Keratinocyte (primary cell): ENCODE data around the gene SAMD15. TPM values are rescaled to one million over a fixed set of nuclear protein-coding genes. Genes with fewer than 3 reads are reported as not detected.

Experiments
- DNase-seq: peaks from one replicate; pipeline ENCODE4 v3.0.0-alpha.2; 2011; ENCODE audit warnings: low read depth, missing footprints, low spot score
- FAIRE-seq: peaks from 2 replicates; lab custom pipeline; 2011; peaks lifted over from hg19 to GRCh38; lab: Jason Lieb, UNC
- H2AFZ ChIP-seq: 2 replicates; pipeline ENCODE4 v1.6.0; 2012; ENCODE audit warnings: low read length, control low read depth, inconsistent platforms; ENCODE audit not compliant: control insufficient read depth
- H3K27ac ChIP-seq: 2 replicates; pipeline ENCODE4 v1.5.1; 2011; ENCODE audit warnings: low read length; ENCODE audit not compliant: control insufficient read depth, insufficient read depth
- H3K27me3 ChIP-seq: 3 replicates; pipeline ENCODE4 v1.6.0; 2011; ENCODE audit warnings: low read length; ENCODE audit not compliant: control insufficient read depth, insufficient read depth; ENCODE audit errors: extremely low read depth
- H3K36me3 ChIP-seq, 2 experiments: 2 replicates in 1 of 2; 3 replicates in 1 of 2; pipeline ENCODE4 v1.5.1; 2011; ENCODE audit warnings: low read length in 2 of 2, mild to moderate bottlenecking in 1 of 2; ENCODE audit not compliant: control insufficient read depth in 2 of 2, insufficient read depth in 2 of 2; ENCODE audit errors: extremely low read depth in 1 of 2
- H3K4me1 ChIP-seq: 3 replicates; pipeline ENCODE4 v1.5.1; 2011; ENCODE audit warnings: low read length; ENCODE audit not compliant: control insufficient read depth, insufficient read depth; ENCODE audit errors: extremely low read depth
- H3K4me2 ChIP-seq: 3 replicates; pipeline ENCODE4 v1.6.0; 2011; ENCODE audit warnings: low read depth, low read length; ENCODE audit not compliant: control insufficient read depth, insufficient read depth; ENCODE audit errors: extremely low read depth
- H3K4me3 ChIP-seq, 3 experiments: fragments of 200-600 bp in 1 of 3; sonication (generic) in 1 of 3; 2 replicates in 2 of 3; 3 replicates in 1 of 3; pipeline ENCODE4 v1.5.1; 2011 to 2016; ENCODE audit warnings: low read length in 3 of 3, mild to moderate bottlenecking in 3 of 3, control low read depth in 2 of 3, inconsistent platforms in 1 of 3, low read depth in 1 of 3, mixed read lengths in 1 of 3, mixed run types in 1 of 3, moderate library complexity in 1 of 3; ENCODE audit not compliant: control insufficient read depth in 2 of 3, insufficient read depth in 2 of 3; ENCODE audit errors: extremely low read depth in 1 of 3
- H3K79me2 ChIP-seq: 2 replicates; pipeline ENCODE4 v1.6.0; 2012; ENCODE audit warnings: low read length; ENCODE audit not compliant: control insufficient read depth, insufficient read depth
- H3K9ac ChIP-seq: 3 replicates; pipeline ENCODE4 v1.6.0; 2011; ENCODE audit warnings: low read length; ENCODE audit not compliant: control insufficient read depth, insufficient read depth; ENCODE audit errors: extremely low read depth
- H3K9me1 ChIP-seq: 3 replicates; pipeline ENCODE4 v1.6.0; 2011; ENCODE audit warnings: low read length; ENCODE audit not compliant: control insufficient read depth, insufficient read depth; ENCODE audit errors: extremely low read depth
- H3K9me3 ChIP-seq: 2 replicates; pipeline ENCODE4 v1.5.1; 2012; ENCODE audit warnings: low read depth, low read length; ENCODE audit not compliant: control insufficient read depth
- H4K20me1 ChIP-seq: 3 replicates; pipeline ENCODE4 v1.6.0; 2011; ENCODE audit warnings: low read length; ENCODE audit not compliant: control insufficient read depth, insufficient read depth; ENCODE audit errors: extremely low read depth
- EZH2 ChIP-seq: IDR thresholded peaks from one replicate; pipeline ENCODE4 v1.6.1; 2012; ENCODE audit warnings: inconsistent platforms, mild to moderate bottlenecking, low read length, moderate library complexity
- dilution Hi-C: fragments of 300-500 bp; cut with MboI; formaldehyde crosslinking; loops from one replicate; pipeline ENCODE4 v1.7.0; 2020; ENCODE audit warnings: low sequenced_read_pairs; ENCODE audit not compliant: extremely low pct_ligation_motif_present
- polyA plus RNA-seq, 5 experiments: library from polyadenylated mRNA; depleted of rRNA in 3 of 5; stranded (reverse) in 3 of 5; stranded (forward) in 1 of 5; unstranded in 1 of 5; fragments of >200 nt; gene quantifications; 1 replicate in 1 of 5; 2 replicates in 3 of 5; 3 replicates in 1 of 5; pipeline versions ENCODE4 v1.2.1 to v1.2.3, GENCODE V29; 2011 to 2012; ENCODE audit warnings: missing spikeins in 2 of 5, low read depth in 1 of 5, low replicate concordance in 1 of 5
- TF ChIP-seq, protein P1 (sequence below), 3 experiments: IDR thresholded peaks in 1 of 3; conservative IDR thresholded peaks in 1 of 3; optimal IDR thresholded peaks in 1 of 3; 2 replicates in 2 of 3; 3 replicates in 1 of 3; pipeline versions ENCODE3 to v1.5.1; 2011; ENCODE audit warnings: low read length in 3 of 3, mild to moderate bottlenecking in 3 of 3, moderate library complexity in 2 of 3, control low read depth in 1 of 3, inconsistent platforms in 1 of 3; ENCODE audit not compliant: insufficient read depth in 2 of 3; ENCODE audit errors: extremely low read depth in 1 of 3

The SAMD15 gene
- polyA plus RNA-seq, 1 donor (not counting 4 experiments of a cell fraction or from before 2014, with no cell fraction given) = 0.77 TPM

DNA sequence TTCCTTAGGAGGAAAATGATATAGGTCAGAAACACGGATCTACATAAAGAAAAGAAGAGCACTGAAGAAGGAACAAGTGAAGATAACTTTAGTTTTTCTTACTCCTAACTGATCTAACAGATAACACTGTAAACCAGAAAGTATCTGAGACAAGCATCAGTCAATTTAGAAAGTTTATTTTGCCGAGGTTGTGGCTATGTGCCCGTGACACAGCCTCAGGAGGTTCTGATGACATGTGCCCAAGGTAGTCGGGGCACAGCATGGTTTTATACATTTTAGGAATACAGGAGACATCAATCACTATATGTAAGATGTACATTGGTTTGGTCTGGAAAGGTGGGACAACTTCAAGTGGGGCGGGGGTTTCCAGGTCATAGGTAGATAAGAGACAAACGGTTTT, 23.0 kb downstream of the SAMD15 start:
- no peak for TF ChIP-seq EZH2
- TF ChIP-seq, protein P1, sequence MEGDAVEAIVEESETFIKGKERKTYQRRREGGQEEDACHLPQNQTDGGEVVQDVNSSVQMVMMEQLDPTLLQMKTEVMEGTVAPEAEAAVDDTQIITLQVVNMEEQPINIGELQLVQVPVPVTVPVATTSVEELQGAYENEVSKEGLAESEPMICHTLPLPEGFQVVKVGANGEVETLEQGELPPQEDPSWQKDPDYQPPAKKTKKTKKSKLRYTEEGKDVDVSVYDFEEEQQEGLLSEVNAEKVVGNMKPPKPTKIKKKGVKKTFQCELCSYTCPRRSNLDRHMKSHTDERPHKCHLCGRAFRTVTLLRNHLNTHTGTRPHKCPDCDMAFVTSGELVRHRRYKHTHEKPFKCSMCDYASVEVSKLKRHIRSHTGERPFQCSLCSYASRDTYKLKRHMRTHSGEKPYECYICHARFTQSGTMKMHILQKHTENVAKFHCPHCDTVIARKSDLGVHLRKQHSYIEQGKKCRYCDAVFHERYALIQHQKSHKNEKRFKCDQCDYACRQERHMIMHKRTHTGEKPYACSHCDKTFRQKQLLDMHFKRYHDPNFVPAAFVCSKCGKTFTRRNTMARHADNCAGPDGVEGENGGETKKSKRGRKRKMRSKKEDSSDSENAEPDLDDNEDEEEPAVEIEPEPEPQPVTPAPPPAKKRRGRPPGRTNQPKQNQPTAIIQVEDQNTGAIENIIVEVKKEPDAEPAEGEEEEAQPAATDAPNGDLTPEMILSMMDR (optimal IDR thresholded peaks at IDR 0.05 in 1 of 3, IDR thresholded peaks at IDR 0.05 in 1 of 3, conservative IDR thresholded peaks at IDR 0.05 in 1 of 3; ENCODE audit: extremely low read depth in 1 of 3, insufficient read depth in 2 of 3, low read length in 3 of 3) = no peak
- DNase-seq = no peak
- no peaks in the 10 kb centered on the region for H3K4me1 ChIP-seq
- H3K9ac ChIP-seq = no peak overlapping the region
- no peaks in the 10 kb centered on the region for H3K9me3 ChIP-seq
- no peak overlapping the region for H2AFZ ChIP-seq
- H3K27me3 ChIP-seq = no peaks in the 10 kb centered on the region
- no peak overlapping the region for H3K4me3 ChIP-seq
- H3K9me1 ChIP-seq = no peaks in the 10 kb centered on the region
- no peaks in the 10 kb centered on the region for H3K36me3 ChIP-seq
- dilution Hi-C loops = no loop called here
- no peaks in the 10 kb centered on the region for H4K20me1 ChIP-seq
- no peak for FAIRE-seq
- H3K79me2 ChIP-seq = no peaks in the 10 kb centered on the region
- H3K27ac ChIP-seq = no peak overlapping the region
- H3K4me2 ChIP-seq = no peak overlapping the region

DNA sequence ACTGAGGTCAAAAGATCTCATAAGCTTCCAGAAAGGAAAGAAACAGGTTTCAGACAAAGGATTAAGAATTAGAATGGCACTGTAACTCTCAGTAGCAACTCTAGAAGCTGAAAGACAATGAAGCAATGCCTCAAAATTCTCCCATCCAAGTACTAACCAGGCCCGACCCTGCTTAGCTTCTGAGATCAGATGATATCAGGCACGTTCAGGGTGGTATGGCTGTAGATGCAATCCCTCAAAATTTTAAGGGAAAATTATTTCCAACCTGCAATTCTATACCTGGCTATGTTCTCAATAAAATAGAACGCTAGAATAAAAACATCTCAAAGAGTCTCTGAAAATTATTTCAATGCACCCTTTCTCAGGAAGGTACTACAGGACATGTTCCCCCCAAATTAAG, 26.6 kb downstream of the SAMD15 start:
- Histone ChIP-seq H3K36me3 (peaks cover 0 to 1% of the 10 kb centered on the region in 2 experiments), H4K20me1 (no peaks in the 10 kb centered on the region), H2AFZ (no peak overlapping the region), H3K9me3 (no peaks in the 10 kb centered on the region), H3K9ac (no peak overlapping the region), H3K9me1 (no peaks in the 10 kb centered on the region), H3K4me2 (no peak overlapping the region), H3K4me3 (no peak overlapping the region), H3K4me1 (no peaks in the 10 kb centered on the region), H3K27me3 (no peaks in the 10 kb centered on the region), H3K27ac (no peak overlapping the region), H3K79me2 (no peaks in the 10 kb centered on the region)
- TF ChIP-seq EZH2 = no peak
- TF ChIP-seq, protein P1 (optimal IDR thresholded peaks at IDR 0.05 in 1 of 3, IDR thresholded peaks at IDR 0.05 in 1 of 3, conservative IDR thresholded peaks at IDR 0.05 in 1 of 3; ENCODE audit: extremely low read depth in 1 of 3, insufficient read depth in 2 of 3, low read length in 3 of 3) = no peak
- DNase-seq (no peak), FAIRE-seq (no peak)
- dilution Hi-C loops = no loop called here
